GM19351 (cell line): ENCODE measurements around the gene LTBR.

Source experiments
- ATAC-seq: cut with Tn5 transposase; IDR thresholded peaks from one replicate; pipeline ENCODE4 v1.9.1; 2021; ENCODE audit warnings: mild to moderate bottlenecking, moderate library complexity; ENCODE audit not compliant: unreplicated experiment

Gene LTBR

DNA sequence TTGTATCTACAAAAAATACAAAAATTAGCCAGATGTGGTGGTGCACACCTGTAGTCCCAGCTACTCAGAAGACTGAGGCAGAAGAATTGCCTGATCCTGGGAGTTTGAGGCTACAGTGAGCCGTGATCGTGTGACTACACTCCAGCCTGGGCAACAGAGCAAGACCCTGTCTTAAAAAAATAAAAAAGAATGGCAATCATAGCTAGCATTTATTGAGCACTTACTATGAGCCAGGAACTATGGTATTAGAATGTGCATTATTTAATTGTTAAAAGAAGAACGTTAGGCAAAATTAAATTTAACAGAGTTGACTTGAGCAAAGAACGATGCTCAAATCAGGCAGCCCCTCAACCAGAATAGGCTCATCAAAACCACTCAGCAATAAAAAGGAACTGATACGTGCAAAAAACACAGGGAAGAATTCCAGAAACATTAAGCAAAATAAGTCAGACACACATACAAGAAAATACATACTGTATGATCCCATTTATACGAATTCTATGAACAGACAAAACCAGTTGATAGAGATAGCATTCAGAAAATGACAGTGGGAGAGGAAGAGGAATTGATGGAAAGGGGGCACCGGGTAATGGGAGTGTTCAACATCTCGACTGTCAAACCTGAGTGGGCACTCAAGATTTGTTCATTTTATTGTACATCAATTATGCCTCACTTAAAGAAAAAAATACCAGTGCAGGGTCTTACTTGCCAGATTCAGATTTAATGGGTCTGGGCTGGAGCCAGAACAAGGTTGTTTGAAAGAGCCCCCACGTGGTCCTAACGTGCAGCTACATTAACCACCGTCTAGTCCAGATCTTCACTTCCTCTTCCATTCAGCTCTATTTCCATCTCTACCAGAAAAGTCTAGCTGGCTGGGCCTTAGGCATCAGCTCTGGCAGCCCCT, 16.6 kb upstream of the LTBR start:
- no peak for ATAC-seq

DNA sequence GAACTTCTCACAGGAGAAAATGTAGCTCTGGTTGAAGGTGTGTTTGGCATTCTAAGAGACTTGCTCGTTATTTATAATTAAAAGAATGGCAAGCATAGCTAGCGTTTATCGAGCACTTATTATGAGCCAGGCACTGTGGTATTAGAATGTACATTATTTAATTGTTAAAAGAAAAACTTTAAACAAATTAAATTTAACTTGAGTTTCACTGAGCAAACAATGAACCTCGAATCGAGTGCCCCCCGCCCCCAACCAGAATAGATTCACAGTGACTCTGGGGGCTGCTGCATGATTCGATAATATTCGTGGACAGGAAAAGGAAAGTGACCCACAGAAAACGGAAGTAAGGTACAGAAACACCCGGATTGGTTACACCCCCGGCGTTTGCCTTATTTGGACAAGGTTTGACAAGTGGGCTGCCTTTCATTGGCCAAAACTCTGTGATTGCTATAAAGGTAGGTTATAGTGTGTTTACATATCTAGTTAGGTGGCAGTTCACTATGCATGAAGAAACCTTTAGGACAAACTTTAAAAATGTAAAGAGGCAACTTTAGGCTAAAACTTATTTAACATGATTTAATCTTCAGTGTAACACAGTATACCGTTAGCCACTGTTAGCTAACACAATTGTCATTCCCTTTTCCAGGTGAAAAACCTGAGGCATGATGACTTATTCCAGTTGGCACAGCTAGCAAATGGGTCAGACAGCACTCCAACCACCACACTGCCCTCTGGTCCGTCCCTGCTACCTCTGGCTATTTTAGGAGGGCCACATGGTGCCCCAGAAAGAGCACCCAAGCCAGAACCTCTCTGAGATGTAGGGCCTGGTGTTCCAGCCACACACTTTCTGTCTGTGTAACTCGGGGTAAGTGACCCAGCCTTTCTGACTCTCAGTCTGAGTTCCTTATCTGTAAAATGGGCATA, 15.7 kb upstream of the LTBR start:
- no peak for ATAC-seq

DNA sequence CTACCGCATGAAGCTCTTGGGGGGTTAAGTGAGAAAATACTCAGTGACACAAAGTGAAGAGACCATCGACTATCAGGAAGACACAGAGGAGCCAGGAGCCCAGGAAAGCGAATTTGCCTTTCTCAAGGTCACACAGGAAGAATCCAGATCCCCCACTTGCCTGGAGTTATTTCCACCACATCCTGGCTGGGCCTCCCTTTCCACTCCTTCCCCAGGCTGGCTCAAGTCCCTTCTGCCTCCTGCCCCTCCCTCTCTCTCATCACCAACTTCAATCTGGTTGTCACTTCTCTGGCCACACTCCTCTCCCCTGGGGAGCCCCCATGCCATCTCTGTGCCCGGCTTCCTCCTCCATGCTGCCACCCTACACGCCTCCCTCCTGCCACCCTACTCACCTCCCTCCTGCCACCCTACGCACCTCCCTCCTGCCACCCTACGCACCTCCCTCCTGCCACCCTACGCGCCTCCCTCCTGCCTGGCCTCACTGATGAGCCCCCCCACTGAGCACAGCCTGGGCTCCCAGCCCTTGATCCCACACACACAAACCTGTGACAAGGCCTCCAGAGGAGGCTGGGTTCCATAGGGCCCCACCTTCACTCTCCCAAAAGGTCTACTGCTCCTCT, 14.9 kb upstream of the LTBR start:
- no peak for ATAC-seq

GRCh38 chr12:6369916-6370575, 13.9 kb upstream of the LTBR start:
- no peak for ATAC-seq

DNA sequence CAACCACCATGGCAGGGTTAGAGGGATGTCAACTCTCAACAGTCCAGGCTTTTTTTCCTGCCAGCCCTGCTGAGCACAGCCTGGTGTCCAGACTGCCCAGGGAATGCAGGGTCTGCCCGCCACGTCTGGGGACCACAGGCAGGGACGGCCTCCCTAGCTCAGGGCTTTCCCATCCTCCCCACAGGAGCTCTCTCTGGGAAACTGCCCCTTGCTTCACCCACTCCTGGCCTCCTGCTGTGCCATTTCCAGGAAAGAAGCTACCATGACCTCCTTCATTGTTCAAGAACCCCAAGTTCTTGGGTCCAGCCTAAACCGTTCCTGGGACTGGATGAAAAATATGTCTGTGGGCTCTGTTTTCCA, 13.4 kb upstream of the LTBR start:
- no peak for ATAC-seq

DNA sequence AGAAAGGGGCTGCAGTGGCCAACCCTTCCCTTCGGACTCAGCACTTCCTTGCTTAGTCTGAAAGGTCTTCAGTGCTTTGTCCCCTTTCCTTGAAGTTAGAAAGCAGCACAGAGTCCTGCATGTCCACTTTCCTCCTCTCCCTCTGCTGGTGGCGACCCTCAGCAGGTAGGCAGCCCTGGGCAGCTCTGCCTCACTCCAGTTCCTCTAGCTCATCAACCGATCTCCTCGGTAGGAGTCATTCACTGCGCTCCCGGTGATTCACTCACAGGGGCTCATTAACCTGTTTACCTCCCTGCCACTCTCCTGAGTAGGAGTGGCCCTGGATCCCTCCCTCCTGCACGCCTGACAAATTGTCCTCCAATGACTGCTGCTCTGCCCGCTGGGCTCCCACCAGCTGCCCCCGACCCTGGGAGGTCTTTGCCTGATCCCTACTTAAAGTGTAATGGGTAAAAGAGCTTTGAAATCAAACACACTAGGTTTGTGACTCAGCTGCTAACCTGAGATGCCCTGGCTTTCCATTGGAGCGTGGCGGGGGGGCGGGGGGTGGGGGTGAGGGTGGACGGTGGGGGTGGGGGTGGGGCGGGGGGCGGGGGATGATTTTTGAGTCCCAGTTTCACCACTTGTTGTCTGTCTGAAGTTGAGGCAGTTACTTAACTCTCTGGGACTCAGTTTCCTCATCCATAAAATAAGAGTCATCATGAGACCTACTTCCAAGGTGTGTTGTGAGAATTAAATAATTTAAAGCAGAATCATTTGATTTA, 12.8 kb upstream of the LTBR start:
- no peak for ATAC-seq

- ATAC-seq: no peak
These were observed 11.5 kb upstream of the LTBR start for GRCh38 chr12:6372403-6373003.

DNA sequence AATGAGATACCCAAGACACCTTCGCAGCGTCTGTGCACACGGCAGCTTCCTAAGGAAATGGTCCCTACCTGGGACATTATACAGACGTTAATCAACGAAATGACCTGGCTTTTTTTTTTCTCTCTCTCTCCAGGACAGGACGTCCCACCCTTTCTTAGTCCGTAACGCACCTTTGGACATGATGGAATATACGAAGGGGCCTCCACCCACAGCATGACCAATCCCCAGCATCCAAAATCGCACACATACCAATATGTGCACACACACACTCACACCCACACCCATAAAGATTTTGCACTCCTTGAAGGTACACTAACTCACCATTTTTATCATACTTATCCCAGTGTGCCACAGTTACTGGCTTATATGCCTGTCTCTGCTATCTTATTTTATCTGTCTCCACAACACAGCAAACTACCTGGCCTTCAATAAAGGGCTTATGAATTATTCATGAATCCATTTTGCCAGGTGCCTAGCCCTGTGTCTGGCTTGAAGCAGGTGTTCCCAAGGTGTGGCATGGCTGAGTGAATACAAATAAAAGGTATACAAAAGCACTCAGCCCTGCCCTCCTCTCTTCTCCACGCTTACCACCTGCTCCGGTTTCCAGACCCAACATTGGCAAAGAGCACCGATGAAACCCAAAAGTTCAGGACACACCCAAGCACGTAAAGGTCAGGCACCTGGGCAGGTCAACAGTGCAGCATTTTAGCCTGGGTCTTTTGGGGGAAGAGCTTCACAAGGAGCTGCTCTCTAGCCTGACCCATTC, 10.8 kb upstream of the LTBR start:
- no peak for ATAC-seq

DNA sequence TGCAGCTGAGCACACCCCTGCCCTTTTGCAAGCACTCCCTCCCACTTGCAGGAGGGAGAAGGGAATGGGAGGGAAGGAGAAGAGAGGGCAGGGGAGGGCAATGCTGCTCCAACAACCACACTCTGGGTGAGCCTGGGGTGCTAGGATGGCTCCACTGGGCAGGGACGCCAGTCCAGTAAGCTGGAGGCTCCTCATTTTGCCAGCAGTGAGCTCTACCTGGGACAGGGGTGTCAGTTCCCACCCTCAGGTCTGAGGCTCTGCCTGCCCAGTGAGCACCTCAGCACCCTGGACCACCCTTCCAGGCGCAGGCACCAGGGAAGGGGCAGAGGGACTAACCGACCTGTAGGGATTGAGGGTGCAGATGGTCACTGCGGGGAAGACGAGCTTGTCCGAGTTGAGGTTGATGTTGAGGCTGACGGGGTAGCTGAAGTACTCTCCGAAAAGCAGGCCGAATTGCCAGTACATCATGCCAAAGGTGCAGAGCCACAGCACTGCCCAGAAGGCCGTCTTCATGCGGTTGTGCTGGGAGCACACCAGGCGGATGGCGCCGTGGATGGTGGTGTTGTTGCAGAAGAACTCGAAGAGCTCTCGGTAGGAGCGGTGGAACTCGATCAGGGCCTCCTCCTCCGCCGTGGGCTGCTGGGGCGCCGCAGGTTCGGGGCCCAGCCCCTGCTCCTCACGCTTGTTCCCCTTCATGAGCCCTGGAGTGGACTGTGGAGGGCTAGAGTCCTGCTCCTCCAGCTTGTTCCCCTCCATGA, 9.8 kb upstream of the LTBR start:
- ATAC-seq: no peak

GRCh38 chr12:6374786-6375160, 9.2 kb upstream of the LTBR start:
- no peak for ATAC-seq

DNA sequence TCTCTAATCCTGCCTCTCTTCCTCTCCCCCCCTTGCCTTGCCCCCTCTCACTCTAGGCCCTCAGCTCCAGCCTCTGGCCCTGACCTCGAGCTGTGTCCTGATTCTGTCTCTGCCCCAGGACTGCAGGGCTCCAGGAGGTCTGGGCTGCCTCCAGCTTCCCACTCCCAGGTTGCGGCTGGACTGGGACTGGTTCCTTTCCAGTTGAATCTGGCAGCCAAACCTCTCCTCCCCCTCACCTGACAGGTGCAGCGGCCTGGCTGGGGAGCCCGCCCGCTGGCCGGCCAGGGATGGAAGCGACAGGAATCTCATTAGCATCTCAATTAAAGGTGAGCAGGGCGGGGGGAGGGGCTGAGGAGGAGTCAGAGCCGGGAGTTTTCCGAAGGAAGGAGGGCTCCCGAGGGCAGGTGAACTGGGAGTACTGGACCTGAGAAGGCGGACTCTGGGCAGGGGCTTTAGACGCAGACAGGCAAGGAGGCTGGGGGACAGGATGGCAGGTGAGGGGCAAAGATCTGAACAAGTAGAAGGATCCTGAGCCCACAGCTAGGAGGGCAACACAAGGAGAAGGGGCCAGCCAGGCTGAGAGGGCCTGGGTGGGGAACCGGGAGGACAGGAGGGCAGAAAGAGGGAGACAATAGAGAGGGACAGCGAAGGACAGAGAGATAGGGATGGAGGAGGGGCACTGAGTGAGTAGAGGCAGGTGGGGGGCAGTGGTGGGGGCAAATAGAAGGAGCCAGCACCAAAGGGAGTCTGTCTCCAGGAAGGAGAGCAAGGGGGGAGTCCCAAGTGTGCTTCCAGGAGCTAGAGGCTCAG, 8.5 kb upstream of the LTBR start, which contains the start of gene SCNN1A:
Gene SCNN1A (minus strand): TSS at position 295 of the 810 bp plus-strand sequence. CDS start 780 bp downstream, outside the sequence.
- ATAC-seq: no peak

- ATAC-seq: no peak
These were observed 7.7 kb upstream of the LTBR start for GRCh38 chr12:6376079-6376869.

- ATAC-seq: no peak
These were observed 6.9 kb upstream of the LTBR start for GRCh38 chr12:6376870-6377666.

DNA sequence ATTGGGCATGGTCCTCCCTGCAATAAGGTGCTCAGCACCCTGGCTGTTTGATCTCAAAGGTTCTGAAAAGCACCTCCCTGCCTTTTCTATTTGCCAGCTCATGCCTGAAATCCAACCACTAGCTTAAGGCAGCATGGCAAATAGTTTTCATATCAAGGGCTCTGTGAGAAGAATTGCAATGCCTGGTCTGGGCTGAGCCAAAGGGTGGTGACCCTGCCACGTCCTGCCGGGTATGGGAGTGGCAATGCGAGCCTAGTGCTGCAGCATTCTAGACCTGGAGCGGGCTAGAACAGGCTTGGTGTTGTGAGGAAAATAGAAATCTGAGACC, 6.3 kb upstream of the LTBR start:
- no peak for ATAC-seq

GRCh38 chr12:6378709-6379472, 5.1 kb upstream of the LTBR start:
- no peak for ATAC-seq
